Lung microvascular endothelial cell (primary cell): ENCODE data around the gene PHLDB3. TPM values are rescaled to one million over a fixed set of nuclear protein-coding genes. Genes with fewer than 3 reads are reported as not detected.
A peak's percentile ranks its signal among the peaks of the same experiment; 100 is the strongest.
"Not testable (repeated sequence)": the region's sequence is repeated elsewhere in the genome, so short reads cannot be mapped to it uniquely, and the experiment has no call there.

Source experiments
- DNase-seq, 2 donors: peaks; one replicate each; pipeline versions ENCODE4 v3.0.0 to v3.0.0-alpha.2; 2010; ENCODE audit warnings: low read depth in 2 of 2
- total RNA-seq: library from RNA; depleted of rRNA; stranded (reverse); fragments of >200 nt; gene quantifications from 2 replicates; pipeline ENCODE4 v1.2.1, GENCODE V29; 2014

The PHLDB3 gene
- total RNA-seq, 1 donor from 2014 or later = 79.8 TPM

GRCh38 chr19:43444531-43445287, 59.8 kb downstream of the PHLDB3 start:
- DNase-seq = no peak

- DNase-seq = not testable (repeated sequence)
Observed at GRCh38 chr19:43444091-43444490, 60.5 kb downstream of the PHLDB3 start.

- no peak for DNase-seq
Observed at GRCh38 chr19:43441716-43442115, 62.8 kb downstream of the PHLDB3 start.

- DNase-seq = no peak
Observed at GRCh38 chr19:43439709-43440063, 64.9 kb downstream of the PHLDB3 start.

GRCh38 chr19:43439032-43439708, 65.4 kb downstream of the PHLDB3 start:
- peak in 1 of 2 donors; percentile 59 for DNase-seq

GRCh38 chr19:43438291-43439031, 66.1 kb downstream of the PHLDB3 start:
- DNase-seq = peak in 1 of 2 donors; percentile 7

- DNase-seq = no peak
Observed at GRCh38 chr19:43437712-43438111, 66.8 kb downstream of the PHLDB3 start.

GRCh38 chr19:43437284-43437683, 67.3 kb downstream of the PHLDB3 start:
- DNase-seq = not testable (repeated sequence)

GRCh38 chr19:43435775-43436174, 68.8 kb downstream of the PHLDB3 start:
- no peak for DNase-seq

- DNase-seq = no peak
Observed at GRCh38 chr19:43433689-43434088, 70.9 kb downstream of the PHLDB3 start.

GRCh38 chr19:43433358-43433673, 71.2 kb downstream of the PHLDB3 start:
- DNase-seq = no peak

- DNase-seq = no peak
Observed at GRCh38 chr19:43430976-43431375, 73.6 kb downstream of the PHLDB3 start.

- peak in 1 of 2 donors; percentile 88 for DNase-seq
Observed at GRCh38 chr19:43430142-43430710, 74.3 kb downstream of the PHLDB3 start.

GRCh38 chr19:43429395-43429794, 75.2 kb downstream of the PHLDB3 start:
- DNase-seq = no peak

- peak; percentile 25 to 33 for DNase-seq
Observed at GRCh38 chr19:43425567-43426392, 78.8 kb downstream of the PHLDB3 start.

Other genes with a start within 250 kb of the PHLDB3 start
- not detected in 2 replicates for gene PSG9, start 235.2 kb downstream of the PHLDB3 start, total RNA-seq
- under 0.01 and 2.6 TPM in 2 replicates for gene CD177, start 151.1 kb downstream of the PHLDB3 start, total RNA-seq
- gene TEX101, start 89.9 kb downstream of the PHLDB3 start, total RNA-seq = not detected in 2 replicates
- 0.22 and 0.79 TPM in 2 replicates for gene LYPD3, start 39.1 kb downstream of the PHLDB3 start, total RNA-seq
- 106 and 137 TPM in 2 replicates for gene ETHE1, start 22.5 kb upstream of the PHLDB3 start, total RNA-seq
- gene ZNF575, start 28.4 kb upstream of the PHLDB3 start, total RNA-seq = 0.20 and 0.22 TPM in 2 replicates
- gene XRCC1, start 70.8 kb upstream of the PHLDB3 start, total RNA-seq = 10.7 and 14.6 TPM in 2 replicates
- gene PINLYP, start 71.1 kb upstream of the PHLDB3 start, total RNA-seq = 1.1 and 4.6 TPM in 2 replicates
- gene IRGQ, start 91.4 kb upstream of the PHLDB3 start, total RNA-seq = 19.2 and 29.0 TPM in 2 replicates
- 5.9 and 9.1 TPM in 2 replicates for gene ZNF576, start 91.8 kb upstream of the PHLDB3 start, total RNA-seq
- gene SRRM5, start 107.3 kb upstream of the PHLDB3 start, total RNA-seq = not detected in 2 replicates
- 58.6 and 69.8 TPM in 2 replicates for gene ZNF428, start 114.9 kb upstream of the PHLDB3 start, total RNA-seq
- gene CADM4, start 135.1 kb upstream of the PHLDB3 start, total RNA-seq = 10.5 and 23.0 TPM in 2 replicates
- gene PLAUR, start 165.4 kb upstream of the PHLDB3 start, total RNA-seq = 7.3 and 13.9 TPM in 2 replicates
- not detected in 2 replicates for gene IRGC, start 211.3 kb upstream of the PHLDB3 start, total RNA-seq